IPS DF 6.9 (cell line): ENCODE measurements around the gene BLNK.

ENCODE experiments used
- DNase-seq: peaks from one replicate; pipeline ENCODE4 v3.0.0-alpha.2; 2013; ENCODE audit warnings: low read depth, low spot score
- H3K27ac ChIP-seq: one replicate; pipeline ENCODE4 v1.5.1; 2013; ENCODE audit warnings: low read length, control low read depth
- H3K27me3 ChIP-seq: 2 replicates; pipeline ENCODE4 v1.6.1; 2013; ENCODE audit warnings: mild to moderate bottlenecking, low read length; ENCODE audit not compliant: control insufficient read depth, insufficient read depth
- H3K36me3 ChIP-seq: 2 replicates; pipeline ENCODE4 v1.6.1; 2013; ENCODE audit warnings: low read length; ENCODE audit not compliant: control insufficient read depth, insufficient read depth
- H3K4me1 ChIP-seq: 2 replicates; pipeline ENCODE4 v1.6.1; 2013; ENCODE audit warnings: low read length; ENCODE audit not compliant: control insufficient read depth, insufficient read depth
- H3K4me3 ChIP-seq: 2 replicates; pipeline ENCODE4 v1.5.1; 2013; ENCODE audit warnings: mild to moderate bottlenecking, low read length
- H3K9me3 ChIP-seq: 2 replicates; pipeline ENCODE4 v1.6.1; 2013; ENCODE audit warnings: low read length, inconsistent platforms; ENCODE audit not compliant: control insufficient read depth, insufficient read depth
- WGBS: extraction: QIAGEN DNeasy Blood & Tissue Kit; methylation state at CpG from one replicate; pipeline ENCODE4 v1.1.7; 2013; ENCODE audit warnings: mixed read lengths, missing lambda C conversion rate; ENCODE audit not compliant: insufficient read length, insufficient coverage; 5-methylcytosine and 5-hydroxymethylcytosine counted together

Gene BLNK

DNA sequence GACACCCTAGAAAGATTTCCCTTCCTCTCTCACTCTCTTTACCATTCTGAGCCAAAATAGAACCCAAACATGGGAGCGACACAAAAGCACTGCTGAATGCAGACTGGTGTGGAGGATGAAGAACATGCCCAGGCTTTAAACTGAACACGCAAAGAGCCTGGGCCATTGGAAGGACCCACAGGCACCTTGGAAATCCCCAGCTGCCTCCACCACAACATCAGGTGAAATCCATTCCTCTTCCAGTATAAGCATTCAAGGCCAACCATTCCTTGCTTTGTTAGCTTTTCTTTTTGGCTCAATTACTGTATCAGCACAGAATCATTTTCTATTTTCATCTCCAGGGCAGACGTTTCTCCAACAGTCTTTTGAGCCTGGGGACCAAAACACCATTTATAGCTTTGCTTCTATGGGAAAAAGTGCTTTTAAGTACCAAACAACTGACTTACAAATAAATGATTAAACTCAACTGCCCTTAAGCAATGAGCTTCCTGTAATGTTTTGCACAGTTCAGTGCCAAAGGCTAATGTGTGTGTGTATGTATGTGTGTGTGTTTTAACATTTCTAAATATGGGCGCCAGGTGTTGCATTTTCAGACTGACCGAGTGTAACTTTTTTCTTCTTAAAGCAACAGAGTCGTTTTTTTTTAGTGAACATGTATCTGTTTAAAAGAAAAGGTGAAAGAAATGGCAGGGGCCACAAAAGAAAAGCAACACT lies 16.2 kb upstream of the BLNK start:
- Histone ChIP-seq H3K4me3 (no peak overlapping the region), H3K27ac (no peak overlapping the region), H3K9me3 (no peaks in the 10 kb centered on the region), H3K27me3 (no peaks in the 10 kb centered on the region), H3K4me1 (no peaks in the 10 kb centered on the region), H3K36me3 (no peaks in the 10 kb centered on the region)
- WGBS, result no CpG with 5 or more reads among the region's 6 CpGs
- no peak for DNase-seq

DNA sequence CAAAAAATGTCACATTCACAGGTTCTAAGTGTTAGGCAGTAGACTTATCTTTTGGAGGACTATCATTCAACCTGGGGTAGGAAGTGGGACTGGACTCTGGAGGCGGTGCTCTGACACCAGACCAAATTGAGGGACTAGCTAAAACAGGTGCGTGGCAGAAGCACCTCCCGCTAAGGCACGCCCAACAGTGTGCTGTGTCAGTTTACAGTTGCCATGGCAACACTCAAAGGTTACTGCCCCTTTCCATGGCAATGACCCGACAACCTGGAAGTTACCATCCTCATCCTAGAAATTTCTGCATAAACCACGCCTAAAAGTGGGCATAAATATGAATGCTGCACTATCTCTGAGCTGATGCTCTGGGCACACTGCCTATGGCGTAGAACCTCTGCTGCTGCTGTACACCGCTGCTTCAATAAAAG lies 14.0 kb upstream of the BLNK start:
- Histone ChIP-seq H3K9me3 (no peaks in the 10 kb centered on the region), H3K27me3 (no peaks in the 10 kb centered on the region), H3K36me3 (no peaks in the 10 kb centered on the region), H3K27ac (no peak overlapping the region), H3K4me1 (no peaks in the 10 kb centered on the region), H3K4me3 (no peak overlapping the region)
- no CpG with 5 or more reads among the region's 8 CpGs for WGBS
- DNase-seq, result peak; percentile 29

DNA sequence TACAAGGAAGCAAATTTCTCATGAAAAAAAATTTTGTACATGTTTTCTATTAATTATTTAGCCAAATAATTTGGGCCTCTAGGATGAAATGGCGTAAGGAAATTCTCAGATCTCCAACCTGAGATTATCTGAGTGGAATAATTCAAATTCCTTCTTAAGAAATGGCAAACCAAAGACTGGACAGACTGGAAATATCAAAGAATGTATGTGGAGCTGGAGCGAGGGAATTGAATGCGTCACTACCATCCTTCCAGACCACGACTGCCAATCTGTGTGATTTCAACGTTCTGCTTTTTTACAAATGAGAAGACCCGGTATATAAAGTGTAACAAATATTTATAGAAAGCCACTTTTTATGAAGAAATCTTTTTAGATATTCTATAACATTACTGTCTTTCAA lies 12.4 kb upstream of the BLNK start:
- Histone ChIP-seq H3K9me3 (no peaks in the 10 kb centered on the region), H3K4me1 (no peaks in the 10 kb centered on the region), H3K27ac (no peak overlapping the region), H3K36me3 (no peaks in the 10 kb centered on the region), H3K27me3 (no peaks in the 10 kb centered on the region), H3K4me3 (no peak overlapping the region)
- no CpG with 5 or more reads among the region's 6 CpGs for WGBS
- no peak for DNase-seq

DNA sequence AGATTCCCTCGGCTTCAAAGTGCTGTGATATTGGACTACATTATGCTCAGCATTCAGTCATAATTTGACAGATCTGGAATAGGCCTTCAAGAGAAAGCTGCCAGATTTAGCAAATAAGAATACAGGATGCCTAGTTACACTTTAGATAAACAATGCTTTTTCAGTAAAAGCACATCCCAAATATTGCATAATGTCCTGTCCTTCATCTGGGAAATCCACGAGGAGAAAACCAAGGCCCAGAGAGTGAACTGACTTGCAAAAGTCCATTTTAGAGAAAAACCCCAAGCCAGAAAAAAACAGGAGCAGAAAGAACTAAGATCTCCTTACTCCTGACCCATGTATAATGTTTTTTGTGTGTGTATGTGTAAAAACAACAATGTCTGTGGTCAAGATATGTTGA lies 12.0 kb upstream of the BLNK start:
- no peaks in the 10 kb centered on the region for H3K36me3 ChIP-seq

DNA sequence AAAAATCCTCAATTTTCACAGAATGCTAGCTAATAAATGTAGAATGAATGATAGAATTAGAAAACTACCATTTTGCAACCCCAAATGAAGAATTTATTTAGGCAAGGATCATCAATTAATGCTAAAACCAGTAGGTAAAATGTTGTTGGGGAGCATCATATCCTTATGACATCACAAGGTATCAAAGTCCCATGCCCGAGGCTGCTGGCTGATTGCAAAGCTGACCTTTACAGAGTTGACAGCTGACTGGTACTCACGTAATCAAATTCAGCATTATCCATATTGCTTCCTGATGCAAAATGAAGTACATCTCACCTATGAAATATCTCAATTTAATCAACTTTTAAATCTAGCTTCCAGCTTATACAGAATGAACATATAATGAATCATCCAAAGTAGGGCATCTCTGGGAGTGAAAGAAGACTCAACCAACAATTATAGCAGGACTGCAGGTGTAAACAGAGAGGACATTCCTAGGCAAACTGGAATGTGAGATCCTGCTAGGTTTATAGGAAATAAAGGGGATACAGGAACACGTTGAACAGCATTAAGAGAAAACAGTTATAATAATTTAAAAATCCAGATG lies 10.2 kb upstream of the BLNK start:
- H3K27me3 ChIP-seq, result no peaks in the 10 kb centered on the region
- WGBS, result no CpG with 5 or more reads among the region's 3 CpGs
- H3K27ac ChIP-seq, result no peak overlapping the region

More for the DNA sequence above, 12.0 kb upstream of the BLNK start:
- no peak for DNase-seq
- Histone ChIP-seq H3K4me1 (no peaks in the 10 kb centered on the region), H3K4me3 (no peak overlapping the region), H3K27ac (no peak overlapping the region), H3K9me3 (no peaks in the 10 kb centered on the region), H3K27me3 (no peaks in the 10 kb centered on the region)
- no CpG with 5 or more reads among the region's 2 CpGs for WGBS

DNA sequence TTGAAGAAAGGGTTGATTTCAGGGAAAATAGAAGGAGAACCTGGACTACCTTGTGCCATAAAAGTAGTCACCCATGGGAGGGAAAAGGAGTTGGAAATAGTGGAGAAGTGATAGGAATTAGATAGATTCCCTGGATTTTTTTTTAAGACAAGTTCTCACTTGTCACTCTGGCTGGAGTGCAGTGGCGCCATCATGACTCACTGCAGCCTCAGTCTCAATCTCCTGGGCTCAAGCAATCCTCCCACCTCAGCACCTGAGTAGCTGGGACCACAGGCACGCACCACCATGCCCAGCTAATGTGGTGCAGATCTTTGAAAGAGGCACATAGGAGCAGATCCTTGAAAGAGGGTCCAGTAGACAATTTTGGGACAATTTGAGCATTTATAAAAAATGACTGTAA lies 9.5 kb upstream of the BLNK start:
- DNase-seq, result no peak
- Histone ChIP-seq H3K4me3 (no peak overlapping the region), H3K9me3 (no peaks in the 10 kb centered on the region), H3K27me3 (no peaks in the 10 kb centered on the region), H3K27ac (no peak overlapping the region), H3K4me1 (no peaks in the 10 kb centered on the region), H3K36me3 (no peaks in the 10 kb centered on the region)
- no CpG with 5 or more reads among the region's 2 CpGs for WGBS

More for the DNA sequence above, 10.2 kb upstream of the BLNK start:
- H3K4me1 ChIP-seq, result no peaks in the 10 kb centered on the region
- DNase-seq, result no peak
- no peaks in the 10 kb centered on the region for H3K9me3 ChIP-seq
- no peaks in the 10 kb centered on the region for H3K36me3 ChIP-seq
- no peak overlapping the region for H3K4me3 ChIP-seq

DNA sequence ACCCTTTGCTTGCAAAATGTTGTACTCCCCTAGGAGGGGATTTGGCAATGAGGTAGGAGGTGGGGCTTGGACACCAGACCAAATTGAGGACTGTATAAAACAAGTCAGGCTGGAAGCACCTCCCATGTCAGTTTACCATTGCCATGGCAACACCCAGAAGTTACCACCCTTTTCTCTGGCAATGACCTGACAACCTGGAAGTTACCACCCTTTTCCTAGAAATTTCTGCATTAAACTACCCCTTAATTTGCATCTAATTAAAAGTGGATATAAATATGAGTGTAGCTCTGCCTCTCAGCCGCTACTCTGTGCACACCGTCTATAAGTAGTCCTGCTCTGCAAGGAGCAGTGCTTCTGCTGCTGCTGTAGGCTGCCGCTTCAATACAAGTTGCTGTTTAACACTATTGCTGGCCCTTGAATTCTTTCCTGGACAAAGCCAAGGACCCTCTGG lies 7.8 kb upstream of the BLNK start:
- Histone ChIP-seq H3K4me3 (no peak overlapping the region), H3K9me3 (no peaks in the 10 kb centered on the region), H3K36me3 (no peaks in the 10 kb centered on the region), H3K27me3 (no peaks in the 10 kb centered on the region), H3K27ac (no peak overlapping the region), H3K4me1 (no peaks in the 10 kb centered on the region)
- WGBS, result no CpG with 5 or more reads among the region's 3 CpGs
- no peak for DNase-seq

DNA sequence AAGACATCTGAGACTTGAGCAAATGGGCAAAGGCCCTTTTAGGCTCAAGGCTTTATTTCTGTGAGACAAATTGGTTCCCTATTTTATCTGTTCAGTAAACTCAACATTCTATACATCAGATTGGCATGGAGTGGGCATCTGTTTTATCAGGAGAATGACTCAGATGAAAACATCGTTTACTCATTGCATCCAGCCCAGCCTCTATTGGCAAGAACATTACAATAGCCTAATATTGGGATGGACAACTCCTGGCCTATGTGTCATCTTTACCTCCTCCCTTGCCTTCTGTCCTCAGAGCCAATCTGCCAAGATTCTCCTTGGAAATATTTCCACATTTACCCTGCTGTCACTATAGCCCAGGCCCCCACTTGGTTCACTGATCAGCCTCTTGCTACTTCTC lies 5.5 kb upstream of the BLNK start:
- Histone ChIP-seq H3K4me1 (no peaks in the 10 kb centered on the region), H3K27me3 (no peaks in the 10 kb centered on the region), H3K4me3 (no peak overlapping the region), H3K9me3 (no peaks in the 10 kb centered on the region), H3K27ac (no peak overlapping the region), H3K36me3 (no peaks in the 10 kb centered on the region)
- no CpG with 5 or more reads among the region's 1 CpG for WGBS
- DNase-seq, result no peak

DNA sequence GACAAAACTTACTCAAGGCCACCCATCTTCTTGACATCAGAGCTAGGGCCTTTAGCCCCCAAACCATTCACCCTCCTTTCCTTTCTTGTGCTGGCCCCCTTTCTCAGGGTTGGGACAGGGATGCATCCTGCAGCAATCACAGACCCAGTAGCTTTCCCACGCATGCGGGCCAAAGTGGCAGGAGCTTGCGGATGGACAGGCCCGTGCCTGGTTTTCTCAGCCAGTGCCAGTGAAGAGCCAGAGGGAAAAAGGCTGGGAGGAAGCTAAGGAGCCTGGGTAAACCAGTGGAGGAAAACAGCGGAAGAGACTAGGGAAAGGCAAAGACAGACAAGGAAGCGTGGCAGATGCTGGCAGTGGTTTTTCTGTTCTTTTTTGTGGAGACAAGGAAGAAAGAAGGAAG lies 5.1 kb upstream of the BLNK start:
- Histone ChIP-seq H3K4me3 (no peak overlapping the region), H3K27me3 (no peaks in the 10 kb centered on the region), H3K36me3 (no peaks in the 10 kb centered on the region), H3K4me1 (no peaks in the 10 kb centered on the region), H3K9me3 (no peaks in the 10 kb centered on the region), H3K27ac (no peak overlapping the region)
- WGBS, result no CpG with 5 or more reads among the region's 6 CpGs
- no peak for DNase-seq

DNA sequence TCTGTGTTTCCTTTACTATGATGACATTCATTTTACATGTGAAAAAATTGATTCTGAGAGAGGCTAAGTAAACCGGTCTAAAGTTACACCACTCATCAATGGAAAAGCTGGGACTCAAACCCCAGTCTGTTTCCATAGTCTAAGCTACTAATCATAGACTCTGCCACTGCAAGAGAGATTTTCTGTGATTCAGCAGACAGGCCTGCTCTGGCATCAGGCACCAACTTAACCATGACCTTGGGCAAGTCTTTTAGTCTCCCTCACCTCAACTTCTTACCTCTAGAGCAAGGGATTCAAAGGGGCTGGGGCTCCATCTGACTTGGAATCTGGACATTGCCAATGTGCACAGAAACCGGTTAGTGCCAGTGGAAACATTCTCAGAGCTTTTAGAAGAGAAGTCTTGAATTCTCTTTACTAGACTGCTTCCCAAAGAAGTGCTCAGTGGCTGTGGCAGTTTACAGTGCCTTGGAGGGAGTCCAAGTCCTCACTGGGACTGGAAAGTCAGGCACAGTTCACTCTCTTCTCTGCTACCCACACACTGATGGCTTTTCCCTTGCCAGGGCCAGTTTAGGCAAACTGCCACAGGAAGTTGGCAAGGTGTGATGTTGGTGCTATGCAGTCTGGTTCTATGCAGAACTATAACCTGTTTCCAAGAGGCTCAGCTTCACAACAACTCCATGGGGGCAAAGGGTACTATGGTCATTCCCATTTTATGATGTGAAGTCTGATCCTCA lies 4.5 kb upstream of the BLNK start:
- DNase-seq, result no peak
- WGBS, result no CpG with 5 or more reads among the region's 2 CpGs
- no peaks in the 10 kb centered on the region for H3K4me1 ChIP-seq
- no peaks in the 10 kb centered on the region for H3K27me3 ChIP-seq
- H3K27ac ChIP-seq, result no peak overlapping the region
- no peak overlapping the region for H3K4me3 ChIP-seq
- no peaks in the 10 kb centered on the region for H3K36me3 ChIP-seq
- no peaks in the 10 kb centered on the region for H3K9me3 ChIP-seq
